NT2/D1 (cell line): ENCODE data around the gene UBE2L6.

ENCODE experiments used
- DNase-seq: peaks from one replicate; pipeline ENCODE4 v3.0.0-alpha.2; 2011; ENCODE audit warnings: low read depth, low spot score
- H3K27me3 ChIP-seq: 2 replicates; pipeline ENCODE4 v1.6.0; 2011; ENCODE audit warnings: mild to moderate bottlenecking; ENCODE audit not compliant: insufficient read length, insufficient read depth
- H3K36me3 ChIP-seq: 2 replicates; pipeline ENCODE4 v1.6.1; 2011; ENCODE audit warnings: mild to moderate bottlenecking, low read length, mixed read lengths; ENCODE audit not compliant: insufficient read depth, insufficient read length
- H3K4me1 ChIP-seq: 2 replicates; pipeline ENCODE4 v1.5.1; 2011; ENCODE audit not compliant: insufficient read depth, insufficient read length
- H3K4me3 ChIP-seq: 2 replicates; pipeline ENCODE4 v1.5.1; 2011; ENCODE audit warnings: low read depth; ENCODE audit not compliant: insufficient read length
- H3K9ac ChIP-seq: 2 replicates; pipeline ENCODE4 v1.6.0; 2011; ENCODE audit warnings: low read depth; ENCODE audit not compliant: insufficient read length
- H3K9me3 ChIP-seq: 2 replicates; pipeline ENCODE4 v1.5.1; 2011; ENCODE audit warnings: mild to moderate bottlenecking, low read length; ENCODE audit not compliant: insufficient read depth
- SUZ12 ChIP-seq: IDR thresholded peaks from 2 replicates; pipeline ENCODE4 v1.6.1; 2011; ENCODE audit not compliant: insufficient read length, insufficient read depth; ENCODE audit errors: extremely low read depth
- YY1 ChIP-seq: IDR thresholded peaks from 2 replicates; pipeline ENCODE4 v1.6.1; 2011; ENCODE audit not compliant: insufficient read length, insufficient read depth
- ZNF274 ChIP-seq: IDR thresholded peaks from 2 replicates; pipeline ENCODE4 v1.6.1; 2011; ENCODE audit warnings: mild to moderate bottlenecking, low read depth, low read length

UBE2L6 gene

DNA sequence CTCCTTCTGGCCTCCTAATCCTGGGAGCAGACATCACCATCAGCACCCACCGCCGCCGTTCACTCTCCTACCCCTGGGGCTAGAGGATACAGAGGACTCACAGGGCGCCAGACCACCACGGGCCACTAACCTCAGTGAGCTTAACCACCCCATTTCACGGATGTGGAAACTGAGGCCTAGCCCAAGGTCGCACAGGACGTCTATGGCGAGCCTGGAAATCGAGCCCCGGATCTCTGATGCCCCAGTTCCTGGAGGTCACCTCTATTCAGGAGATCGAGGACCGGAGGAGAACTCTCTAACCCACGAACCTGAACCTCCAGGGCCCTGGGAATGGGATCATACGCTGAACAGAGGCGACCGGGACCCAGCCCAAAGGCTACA, 37.3 kb downstream of the UBE2L6 start:
- Histone ChIP-seq H3K9me3 (no peaks in the 10 kb centered on the region), H3K4me1 (peaks cover 4% of the 10 kb centered on the region), H3K27me3 (peaks cover 4% of the 10 kb centered on the region), H3K4me3 (peak overlapping the region; percentile 96), H3K36me3 (peaks cover 37% of the 10 kb centered on the region), H3K9ac (peak overlapping the region; percentile 88)
- no peak for TF ChIP-seq SUZ12
- TF ChIP-seq ZNF274 = no peak
- TF ChIP-seq YY1 = no peak
- no peak for DNase-seq

DNA sequence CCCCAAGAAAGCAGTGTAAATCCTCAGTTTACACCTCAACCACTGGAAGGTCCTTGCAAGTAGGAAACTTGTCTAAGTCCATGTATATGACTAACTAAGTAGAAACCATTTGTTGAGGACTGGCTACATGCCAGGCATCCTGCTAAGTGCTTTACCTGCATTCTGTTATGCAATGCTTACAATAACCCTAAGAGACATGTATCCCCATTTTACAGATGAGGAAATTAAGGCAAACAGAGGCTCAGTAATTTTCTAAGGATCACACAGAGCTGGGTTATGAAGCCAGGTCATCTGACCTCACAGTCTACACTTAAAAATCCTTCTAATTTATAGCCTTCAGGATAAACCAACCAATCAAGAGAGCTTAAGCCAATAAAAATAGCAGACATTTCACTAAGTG, 38.5 kb downstream of the UBE2L6 start:
- Histone ChIP-seq H3K36me3 (peaks cover 43% of the 10 kb centered on the region), H3K9me3 (no peaks in the 10 kb centered on the region; the same call in 1 of the 2 replicates), H3K27me3 (peaks cover 4% of the 10 kb centered on the region), H3K4me3 (no peak overlapping the region), H3K4me1 (peaks cover 4% of the 10 kb centered on the region), H3K9ac (no peak overlapping the region)
- TF ChIP-seq YY1 (no peak), ZNF274 (no peak), SUZ12 (no peak)
- DNase-seq = no peak

- Histone ChIP-seq H3K4me1 (peaks cover 4% of the 10 kb centered on the region), H3K9ac (no peak overlapping the region), H3K36me3 (peaks cover 43% of the 10 kb centered on the region), H3K9me3 (no peaks in the 10 kb centered on the region; the same call in 1 of the 2 replicates), H3K27me3 (peaks cover 4% of the 10 kb centered on the region), H3K4me3 (no peak overlapping the region)
- TF ChIP-seq YY1 = no peak
- TF ChIP-seq ZNF274 = no peak
- TF ChIP-seq SUZ12 = no peak
- peak; percentile 55 for DNase-seq
Observed at GRCh38 chr11:57527056-57527631, 40.3 kb downstream of the UBE2L6 start.

GRCh38 chr11:57523419-57523818, 44.1 kb downstream of the UBE2L6 start:
- Histone ChIP-seq H3K36me3 (peaks cover 26% of the 10 kb centered on the region), H3K4me1 (peaks cover 4% of the 10 kb centered on the region), H3K9ac (no peak overlapping the region), H3K9me3 (no peaks in the 10 kb centered on the region; the same call in 1 of the 2 replicates), H3K4me3 (no peak overlapping the region), H3K27me3 (no peaks in the 10 kb centered on the region)
- TF ChIP-seq ZNF274 = no peak
- TF ChIP-seq SUZ12 = no peak
- no peak for TF ChIP-seq YY1
- DNase-seq = no peak

- peaks cover 12% of the 10 kb centered on the region for H3K36me3 ChIP-seq
- H3K27me3 ChIP-seq = peaks cover 19% of the 10 kb centered on the region
- no peaks in the 10 kb centered on the region; the same call in 1 of the 2 replicates for H3K9me3 ChIP-seq
- DNase-seq = no peak
- no peak overlapping the region for H3K4me3 ChIP-seq
- TF ChIP-seq ZNF274 (no peak), SUZ12 (no peak), YY1 (no peak)
- no peak overlapping the region for H3K9ac ChIP-seq
- no peaks in the 10 kb centered on the region for H3K4me1 ChIP-seq
Observed at GRCh38 chr11:57521116-57521515, 46.4 kb downstream of the UBE2L6 start.

GRCh38 chr11:57516061-57516443, 51.4 kb downstream of the UBE2L6 start:
- H3K4me1 ChIP-seq = peaks cover 4% of the 10 kb centered on the region
- peak overlapping the region; percentile 77 for H3K4me3 ChIP-seq
- H3K9me3 ChIP-seq = no peaks in the 10 kb centered on the region
- peaks cover 51% of the 10 kb centered on the region for H3K27me3 ChIP-seq
- no peak for TF ChIP-seq ZNF274
- TF ChIP-seq SUZ12 = no peak
- TF ChIP-seq YY1 = no peak
- peak overlapping the region; percentile 84 for H3K9ac ChIP-seq
- no peak for DNase-seq
- no peaks in the 10 kb centered on the region for H3K36me3 ChIP-seq

DNA sequence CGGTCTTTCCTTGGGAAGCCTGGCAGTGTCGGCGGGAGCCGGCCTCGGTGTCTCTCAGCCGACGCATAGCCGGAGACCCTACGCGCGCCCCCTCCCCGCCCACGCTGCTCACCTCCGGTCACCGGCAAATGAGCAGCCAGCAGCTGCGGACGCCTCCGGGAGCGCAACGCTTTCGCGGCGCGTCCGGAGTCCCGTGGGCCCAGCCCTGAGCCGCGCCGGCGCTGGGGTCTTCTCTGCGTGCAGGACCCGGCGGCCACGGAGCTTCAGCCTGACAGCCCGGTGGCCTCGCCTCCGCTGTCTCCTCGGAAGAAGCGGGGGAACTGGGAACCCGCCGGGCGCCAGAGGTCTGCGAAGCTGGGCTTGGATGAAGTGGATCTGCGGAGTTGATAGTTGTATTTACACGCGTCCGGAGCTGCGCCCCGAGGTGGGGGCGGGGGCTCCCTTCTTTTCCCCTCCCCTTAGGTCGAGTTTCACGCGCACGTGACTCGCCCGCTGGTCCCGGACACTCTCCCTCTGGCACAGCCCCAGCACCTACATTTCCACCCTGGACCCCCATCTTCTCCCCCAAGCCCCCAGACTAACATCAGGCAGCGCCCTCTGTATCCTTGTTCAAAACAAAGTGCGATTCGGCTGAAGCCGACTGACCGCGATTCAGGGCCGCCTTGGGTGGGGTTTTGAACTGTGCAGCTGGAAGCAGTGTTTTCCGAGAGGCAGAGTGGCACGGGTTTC, 52.0 kb downstream of the UBE2L6 start, which contains the start of gene SLC43A1:
TSS of gene SLC43A1 (minus strand) at position 371 of the 729 bp plus-strand sequence. CDS start 1,591 bp downstream, outside the sequence.
- Histone ChIP-seq H3K9me3 (no peaks in the 10 kb centered on the region), H3K9ac (peak within 1 kb of the TSS; percentile 84), H3K4me3 (peak within 1 kb of the TSS; percentile 77), H3K36me3 (no peaks in the 10 kb centered on the region), H3K4me1 (peaks cover 4% of the 10 kb centered on the region), H3K27me3 (peaks cover 51% of the 10 kb centered on the region)
- no peak for DNase-seq
- TF ChIP-seq ZNF274 (no peak), YY1 (no peak), SUZ12 (no peak)
